Adrenal gland (tissue), 12 donors: Measurements from ENCODE around the gene ALDH3A2. TPM values are rescaled to one million over a fixed set of nuclear protein-coding genes. Genes with fewer than 3 reads are reported as not detected.

Experiments used
- DNase-seq, 7 donors: peaks; one replicate each; pipeline ENCODE4 v3.0.0-alpha.2; 2019 to 2020
- H3K27ac ChIP-seq, 5 donors: fragments of 200-600 bp; sonication (generic) in 4 of 5; 1 replicate in 3 of 5; 2 replicates in 2 of 5; pipeline versions ENCODE4 v1.5.1 to v1.8.0; 2016 to 2020; ENCODE audit warnings: mild to moderate bottlenecking in 1 of 5
- H3K27me3 ChIP-seq: fragments of 200-600 bp; 2 replicates; pipeline ENCODE4 v1.8.0; 2021
- H3K36me3 ChIP-seq, 2 donors: fragments of 200-600 bp; replicated peaks in 1 of 2; 1 replicate in 1 of 2; 2 replicates in 1 of 2; pipeline versions ENCODE4 v1.5.1 to v1.8.0; 2018 to 2022
- H3K4me1 ChIP-seq, 2 donors: fragments of 200-600 bp; replicated peaks in 1 of 2; 1 replicate in 1 of 2; 2 replicates in 1 of 2; pipeline versions ENCODE4 v1.5.1 to v1.8.0; 2018 to 2021
- H3K4me3 ChIP-seq, 4 donors: fragments of 200-600 bp; sonication (generic) in 3 of 4; one replicate each; pipeline ENCODE4 v1.5.1; 2016 to 2018
- H3K9me3 ChIP-seq, 3 donors: fragments of 200-600 bp; sonication (generic) in 1 of 3; replicated peaks in 1 of 3; 1 replicate in 2 of 3; 2 replicates in 1 of 3; pipeline versions ENCODE4 v1.5.1 to v1.8.0; 2016 to 2021
- POLR2A ChIP-seq, 2 donors: fragments of 450-650 bp; IDR thresholded peaks; one replicate each; pipeline ENCODE4 v1.6.1; 2017; ENCODE audit warnings: antibody characterized with exemption in 2 of 2, mild to moderate bottlenecking in 2 of 2, moderate library complexity in 1 of 2
- WGBS, 4 donors: extraction: QIAGEN DNeasy Blood & Tissue Kit in 2 of 4; methylation state at CpG; one replicate each; pipeline versions ENCODE4 v1.1.5 to v1.1.7; 2013 to 2017; 5-methylcytosine and 5-hydroxymethylcytosine counted together
- intact Hi-C, 2 donors: fragments of 100-400 bp; cut with DNase I; formaldehyde crosslinking; loops; one replicate each; pipeline versions ENCODE4 v1.14.1 to v1.15.0; 2022 to 2023
- polyA plus RNA-seq, 3 donors: library from polyadenylated mRNA; stranded (reverse); fragments of 200-250 nt in 2 of 3; fragments of 350-450 nt in 1 of 3; fragmentation: Illumina TruSeq in 1 of 3; extraction: RNeasy Lipid Tissue Mini Kit (QIAGEN cat#74804) in 1 of 3; gene quantifications; one replicate each; pipeline ENCODE4 v1.2.3, GENCODE V29; 2013 to 2014
- total RNA-seq, 9 donors: library from RNA; depleted of rRNA in 4 of 9; stranded (reverse); fragments of >200 nt in 4 of 9; fragments of 120-200 nt in 1 of 9; fragmentation: NEBNext Ultra II Directional in 1 of 9; extraction: Animal tissue kit (Norgen Biotek cat#: 25700) in 1 of 9; gene quantifications; one replicate each; pipeline versions ENCODE4 v1.1.0 to v1.2.4, GENCODE V29; 2013 to 2023
- TF ChIP-seq, protein P1 (sequence below), 6 experiments: fragments of 450-650 bp in 4 of 6; fragments of 200-600 bp in 2 of 6; sonication (generic) in 1 of 6; IDR thresholded peaks; 1 replicate in 5 of 6; 2 replicates in 1 of 6; pipeline versions ENCODE4 v1.5.1 to v1.8.0; 2016 to 2021; ENCODE audit warnings: antibody characterized with exemption in 6 of 6, mild to moderate bottlenecking in 2 of 6, moderate library complexity in 1 of 6
- donor health status: healthy with polysubstance abuse.
- donor health status: Bipolar disorder and iron deficiency.
- donor health status: DM: yes; HTN: yes; CAD: no.
- donor health status: DM: no; HTN: no; CAD: no.
- donor health status: DM: no; HTN: no; CAD: no.
- donor health status: DM: yes; HTN: yes; CAD: no.

Gene ALDH3A2
- total and polyA plus RNA-seq, 12 donors = 99.1 to 1,009 (median 444) TPM

DNA sequence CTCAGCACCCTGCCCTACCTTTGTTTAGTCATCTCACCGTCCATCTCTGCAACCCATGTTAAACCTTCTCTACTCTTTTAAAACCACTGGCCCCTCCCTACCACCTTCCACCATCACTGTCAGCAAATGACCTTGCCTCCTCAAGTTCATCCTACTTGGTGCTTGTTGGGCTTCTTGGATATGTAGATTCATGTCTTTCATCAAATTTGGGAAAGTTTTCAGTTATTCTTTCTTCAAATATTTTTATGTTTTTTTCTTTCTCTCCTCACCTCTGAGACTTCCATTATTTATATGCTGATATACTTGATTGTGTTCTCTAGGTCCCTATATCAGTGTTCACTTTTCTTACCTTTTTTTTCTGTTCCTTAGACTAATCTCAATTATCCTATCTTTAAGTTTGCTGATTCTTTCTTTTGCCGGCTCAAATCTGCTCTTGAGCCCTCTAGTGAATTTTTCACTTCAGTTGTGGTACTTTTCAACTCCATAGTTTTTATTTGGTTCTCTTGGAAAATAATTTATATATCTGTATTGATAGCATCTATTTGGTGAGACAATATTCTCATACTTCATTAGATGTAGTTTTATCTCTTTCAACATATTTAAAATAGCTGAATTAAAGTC is 28.7 kb upstream of the ALDH3A2 start:
- 66 to 96% (median 77%) methylated on average over 2 of the region's 2 CpGs for WGBS, 4 donors
- H3K27me3 ChIP-seq = no peaks in the 10 kb centered on the region
- H3K27ac ChIP-seq = no peak overlapping the region
- H3K9me3 ChIP-seq = peaks cover 5 to 19% (median 7%) of the 10 kb centered on the region in 3 donors
- no peaks in the 10 kb centered on the region for H3K4me1 ChIP-seq
- no peak overlapping the region for H3K4me3 ChIP-seq
- intact Hi-C loops = no loop called here
- no peaks in the 10 kb centered on the region for H3K36me3 ChIP-seq
- TF ChIP-seq, protein P1, sequence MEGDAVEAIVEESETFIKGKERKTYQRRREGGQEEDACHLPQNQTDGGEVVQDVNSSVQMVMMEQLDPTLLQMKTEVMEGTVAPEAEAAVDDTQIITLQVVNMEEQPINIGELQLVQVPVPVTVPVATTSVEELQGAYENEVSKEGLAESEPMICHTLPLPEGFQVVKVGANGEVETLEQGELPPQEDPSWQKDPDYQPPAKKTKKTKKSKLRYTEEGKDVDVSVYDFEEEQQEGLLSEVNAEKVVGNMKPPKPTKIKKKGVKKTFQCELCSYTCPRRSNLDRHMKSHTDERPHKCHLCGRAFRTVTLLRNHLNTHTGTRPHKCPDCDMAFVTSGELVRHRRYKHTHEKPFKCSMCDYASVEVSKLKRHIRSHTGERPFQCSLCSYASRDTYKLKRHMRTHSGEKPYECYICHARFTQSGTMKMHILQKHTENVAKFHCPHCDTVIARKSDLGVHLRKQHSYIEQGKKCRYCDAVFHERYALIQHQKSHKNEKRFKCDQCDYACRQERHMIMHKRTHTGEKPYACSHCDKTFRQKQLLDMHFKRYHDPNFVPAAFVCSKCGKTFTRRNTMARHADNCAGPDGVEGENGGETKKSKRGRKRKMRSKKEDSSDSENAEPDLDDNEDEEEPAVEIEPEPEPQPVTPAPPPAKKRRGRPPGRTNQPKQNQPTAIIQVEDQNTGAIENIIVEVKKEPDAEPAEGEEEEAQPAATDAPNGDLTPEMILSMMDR (IDR thresholded peaks at IDR 0.05) = no peak
- TF ChIP-seq POLR2A (IDR thresholded peaks at IDR 0.05) = no peak
- no peak for DNase-seq

DNA sequence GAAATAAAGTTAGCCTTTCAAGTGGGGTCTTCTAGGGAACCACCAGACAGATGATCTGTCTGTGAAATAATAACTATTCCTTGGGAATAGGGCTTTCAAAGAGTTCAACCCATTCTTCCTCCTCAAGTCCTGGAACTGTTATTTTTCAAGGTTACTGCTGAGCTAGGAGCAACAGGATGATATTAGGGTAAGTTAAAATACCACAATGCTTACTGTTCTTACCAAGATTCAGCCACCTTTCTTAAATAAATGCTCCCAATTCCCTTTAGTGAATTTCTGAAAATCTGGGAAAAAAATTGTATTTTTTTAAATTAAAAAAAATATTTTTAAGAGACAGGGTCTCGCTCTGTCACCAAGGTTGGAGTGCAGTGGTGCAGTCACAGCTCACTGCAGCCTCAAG is 26.9 kb upstream of the ALDH3A2 start:
- TF ChIP-seq, protein P1 (IDR thresholded peaks at IDR 0.05) = no peak
- TF ChIP-seq POLR2A (IDR thresholded peaks at IDR 0.05) = no peak
- Histone ChIP-seq H3K9me3 (peaks cover 5 to 19% (median 7%) of the 10 kb centered on the region in 3 donors), H3K4me3 (no peak overlapping the region), H3K4me1 (no peaks in the 10 kb centered on the region), H3K27me3 (no peaks in the 10 kb centered on the region), H3K27ac (no peak overlapping the region), H3K36me3 (no peaks in the 10 kb centered on the region)
- intact Hi-C loops = no loop called here
- DNase-seq = no peak
- 95 to 98% (median 96%) methylated on average over 1 of the region's 1 CpG for WGBS, 4 donors

DNA sequence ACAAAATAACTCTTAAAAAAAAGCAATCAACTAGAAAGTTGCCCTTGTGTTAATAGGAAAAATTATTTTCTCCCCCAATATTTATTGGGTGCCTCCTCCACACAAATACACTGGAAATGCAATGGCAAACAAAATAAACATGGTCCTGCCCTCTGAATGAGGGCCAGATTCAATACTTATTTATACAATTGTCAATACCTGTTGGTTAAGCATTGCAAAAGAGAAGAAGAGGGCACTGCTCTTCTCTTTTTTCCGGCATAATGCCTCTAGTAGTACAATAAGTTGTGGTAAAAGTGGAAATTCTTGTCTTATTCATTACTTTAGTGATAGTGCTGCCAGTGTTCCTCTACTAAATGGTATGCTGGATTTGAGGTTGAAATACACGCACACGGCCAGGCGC is 22.5 kb upstream of the ALDH3A2 start:
- Histone ChIP-seq H3K9me3 (no peaks in the 10 kb centered on the region), H3K4me3 (no peak overlapping the region), H3K27ac (no peak overlapping the region), H3K36me3 (no peaks in the 10 kb centered on the region), H3K27me3 (no peaks in the 10 kb centered on the region), H3K4me1 (no peaks in the 10 kb centered on the region)
- 96 to 99% (median 97%) methylated on average over 4 of the region's 4 CpGs for WGBS, 4 donors
- intact Hi-C loops = no loop called here
- TF ChIP-seq, protein P1 (IDR thresholded peaks at IDR 0.05) = no peak
- TF ChIP-seq POLR2A (IDR thresholded peaks at IDR 0.05) = no peak
- DNase-seq = no peak

DNA sequence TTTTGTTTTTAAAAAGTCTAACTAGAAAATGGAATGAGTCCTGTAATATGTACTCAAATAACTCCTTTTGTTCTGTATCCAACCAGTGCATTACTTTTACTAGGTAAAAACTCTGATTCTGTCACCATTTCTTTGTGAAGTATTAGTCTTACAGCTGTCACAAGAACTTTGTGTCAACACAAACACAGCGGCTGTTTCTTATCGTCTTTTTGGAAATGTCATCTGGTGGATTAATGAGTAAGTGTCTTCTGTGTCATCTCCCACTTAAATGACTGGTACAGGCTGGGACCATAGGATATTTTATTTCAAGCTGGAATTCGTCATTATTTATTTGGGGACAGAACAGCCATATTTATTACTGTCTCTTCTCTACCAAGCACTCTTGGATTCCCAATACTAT is 19.1 kb upstream of the ALDH3A2 start:
- Histone ChIP-seq H3K27ac (no peak overlapping the region), H3K27me3 (no peaks in the 10 kb centered on the region), H3K36me3 (no peaks in the 10 kb centered on the region), H3K9me3 (no peaks in the 10 kb centered on the region), H3K4me3 (no peak overlapping the region), H3K4me1 (no peaks in the 10 kb centered on the region)
- intact Hi-C loops = no loop called here
- no peak for TF ChIP-seq POLR2A (IDR thresholded peaks at IDR 0.05)
- TF ChIP-seq, protein P1 (IDR thresholded peaks at IDR 0.05) = no peak
- no peak for DNase-seq
- 41 to 52% (median 46%) methylated on average over 3 of the region's 3 CpGs for WGBS, 4 donors
